NCI-H345 treated with DMSO at 0.1 percent for 48 hours (cell line): Measurements from ENCODE around the gene KHSRP.
A peak's percentile ranks its signal among the peaks of the same experiment; 100 is the strongest.

Source experiments
- DNase-seq: peaks from one replicate; lab custom pipeline; 2025; ENCODE audit not compliant: unreplicated experiment; lab: John Stamatoyannopoulos, UW

Gene KHSRP

GRCh38 chr19:6424195-6424938 is at the start of gene KHSRP:
TSS of gene KHSRP (minus strand) at chr19:6424811. CDS start at chr19:6424701, 110 bp downstream.
- DNase-seq = no peak

DNA sequence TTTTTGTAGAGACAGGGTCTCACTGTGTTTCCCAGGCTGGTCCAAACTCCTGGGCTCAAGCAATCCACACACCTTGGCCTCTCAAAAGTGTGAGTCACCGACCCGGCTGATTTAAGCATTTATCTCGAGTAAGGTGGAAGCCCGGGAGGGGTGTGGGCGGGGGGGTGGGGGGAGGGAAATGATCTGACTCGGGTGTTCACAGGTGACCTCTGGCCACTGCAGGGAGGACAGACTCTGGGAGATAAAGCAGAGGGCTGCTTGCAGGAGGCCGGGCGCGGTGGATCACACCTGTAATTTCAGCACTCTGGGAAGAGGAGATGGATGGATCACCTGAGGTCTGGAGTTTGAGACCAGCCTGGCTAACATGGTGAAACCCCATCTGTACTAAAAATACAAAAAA is 49.0 kb upstream of the KHSRP start:
- DNase-seq = no peak

DNA sequence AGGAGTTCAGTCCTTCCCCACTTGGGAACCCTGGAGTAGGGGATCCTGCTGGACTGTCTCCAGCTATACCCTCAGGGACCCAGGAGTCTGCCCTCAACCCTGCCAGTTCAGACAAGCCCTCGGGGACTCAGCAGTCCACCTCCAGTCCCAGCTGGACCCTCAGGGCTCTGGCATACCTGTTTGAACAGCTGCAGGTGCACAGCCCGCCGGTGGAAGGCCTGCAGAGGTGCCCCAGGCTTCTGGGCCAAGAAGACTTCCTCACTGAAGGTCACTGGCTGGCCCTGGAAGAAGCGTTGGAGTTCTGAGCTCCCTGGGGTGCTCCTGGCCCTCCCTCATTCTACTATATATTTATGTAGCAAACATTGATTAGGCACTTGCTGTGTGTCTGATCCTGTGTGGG is 48.1 kb upstream of the KHSRP start:
- DNase-seq = no peak

DNA sequence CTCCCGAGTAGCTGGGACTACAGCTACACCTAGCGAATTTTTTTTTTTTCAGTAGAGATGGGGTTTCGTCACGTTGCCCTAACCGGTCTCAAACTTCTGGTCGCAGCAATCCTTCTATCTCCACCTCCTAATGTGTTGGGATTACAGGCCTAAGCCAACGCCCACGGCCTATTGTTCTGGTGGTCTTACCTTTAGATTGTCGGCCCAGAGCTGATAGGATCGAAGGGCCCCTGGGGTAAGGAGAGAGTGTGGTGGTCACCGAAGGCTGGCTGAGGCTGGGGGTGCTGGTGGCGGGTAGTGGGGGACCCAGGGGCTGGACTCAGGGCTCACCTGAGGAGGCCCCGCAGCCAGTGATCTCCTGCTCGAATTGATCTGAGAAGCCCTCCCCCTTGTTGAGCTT is 46.5 kb upstream of the KHSRP start:
- DNase-seq = no peak

DNA sequence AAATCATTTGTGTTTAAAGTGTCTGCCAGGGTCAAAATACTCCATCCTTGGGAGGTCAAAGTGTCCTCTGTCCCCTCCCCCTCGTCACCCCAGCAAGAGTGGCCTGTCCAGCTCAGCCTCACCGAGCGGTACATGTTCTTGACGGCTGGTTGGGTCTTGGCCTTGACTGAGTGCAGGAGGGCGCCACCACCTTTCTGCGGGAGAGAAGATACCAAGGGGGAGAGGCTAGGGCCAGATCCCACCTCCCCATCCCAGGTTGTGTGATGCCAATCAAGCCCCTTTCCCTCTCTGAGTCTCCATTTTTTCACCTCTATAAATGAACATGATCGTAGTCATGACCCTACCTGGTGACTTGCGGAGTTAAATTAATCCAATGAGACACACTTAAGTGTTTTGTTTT is 45.6 kb upstream of the KHSRP start:
- no peak for DNase-seq

- DNase-seq = no peak
Observed at GRCh38 chr19:6467384-6467783, 42.8 kb upstream of the KHSRP start.

DNA sequence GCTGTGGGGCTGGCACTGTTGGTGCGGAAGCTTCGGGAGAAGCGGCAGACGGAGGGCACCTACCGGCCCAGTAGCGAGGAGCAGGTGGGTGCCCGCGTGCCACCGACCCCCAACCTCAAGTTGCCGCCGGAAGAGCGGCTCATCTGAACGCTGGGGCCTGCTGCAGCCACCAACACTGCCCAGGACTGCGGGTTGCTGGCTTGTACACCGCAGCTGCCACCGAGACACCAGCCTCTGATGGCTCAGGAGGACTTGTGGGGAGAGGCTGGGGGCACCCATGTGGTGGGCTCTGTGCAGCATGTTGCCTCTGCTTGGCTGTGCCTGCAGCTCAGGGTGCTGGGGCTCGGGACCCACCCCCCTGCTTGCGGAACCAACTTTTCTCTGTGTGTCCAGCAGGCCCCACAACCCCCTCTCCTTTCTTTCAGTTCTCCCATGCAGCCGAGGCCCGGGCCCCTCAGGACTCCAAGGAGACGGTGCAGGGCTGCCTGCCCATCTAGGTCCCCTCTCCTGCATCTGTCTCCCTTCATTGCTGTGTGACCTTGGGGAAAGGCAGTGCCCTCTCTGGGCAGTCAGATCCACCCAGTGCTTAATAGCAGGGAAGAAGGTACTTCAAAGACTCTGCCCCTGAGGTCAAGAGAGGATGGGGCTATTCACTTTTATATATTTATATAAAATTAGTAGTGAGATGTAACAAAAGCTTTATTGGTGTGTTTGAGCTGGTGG is 42.1 kb upstream of the KHSRP start:
- no peak for DNase-seq

DNA sequence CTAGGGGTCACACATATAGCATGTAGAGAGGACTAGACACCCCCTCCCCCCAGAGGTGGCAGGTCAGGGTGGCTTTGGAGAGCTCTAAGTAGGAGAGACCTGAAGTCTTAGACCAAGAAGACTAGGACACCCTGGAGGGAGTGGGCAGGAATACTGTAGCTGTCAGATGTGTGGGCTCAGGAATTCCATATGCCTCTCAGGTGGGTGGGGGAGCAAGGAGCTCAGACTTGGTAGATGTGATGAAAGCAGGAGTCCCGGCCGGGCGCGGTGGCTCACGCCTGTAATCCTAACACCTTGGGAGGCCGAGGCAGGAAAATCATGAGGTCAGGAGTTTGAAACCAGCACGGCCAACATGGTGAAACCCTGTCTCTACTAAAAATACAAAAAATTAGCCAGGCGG is 41.1 kb upstream of the KHSRP start:
- no peak for DNase-seq

DNA sequence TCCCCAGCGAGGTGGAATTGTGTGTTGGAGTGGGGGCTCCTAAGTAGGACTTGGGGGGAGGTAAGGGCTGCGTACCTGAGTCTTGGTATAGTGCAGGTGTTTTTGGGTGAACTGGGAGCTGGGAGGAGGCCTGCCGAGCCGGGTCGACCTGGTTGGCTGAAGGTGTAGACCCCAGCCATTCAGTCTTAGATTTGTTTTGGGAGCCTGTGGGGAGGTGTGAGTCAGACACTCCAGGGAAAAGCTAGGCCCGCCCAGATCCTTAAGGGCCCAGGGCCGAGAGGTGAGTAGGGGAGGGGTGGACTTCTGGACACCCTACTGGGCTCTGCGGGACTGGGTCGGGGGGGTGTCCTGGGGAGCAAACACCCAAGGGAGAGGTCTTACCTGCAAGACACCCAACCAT is 40.4 kb upstream of the KHSRP start:
- DNase-seq = no peak

GRCh38 chr19:6464070-6464873 is 39.7 kb upstream of the KHSRP start, which contains the start of gene CRB3:
TSS of gene CRB3 (plus strand) at chr19:6464271. CDS start at chr19:6464702, 431 bp downstream.
- DNase-seq = peak; percentile 67

DNA sequence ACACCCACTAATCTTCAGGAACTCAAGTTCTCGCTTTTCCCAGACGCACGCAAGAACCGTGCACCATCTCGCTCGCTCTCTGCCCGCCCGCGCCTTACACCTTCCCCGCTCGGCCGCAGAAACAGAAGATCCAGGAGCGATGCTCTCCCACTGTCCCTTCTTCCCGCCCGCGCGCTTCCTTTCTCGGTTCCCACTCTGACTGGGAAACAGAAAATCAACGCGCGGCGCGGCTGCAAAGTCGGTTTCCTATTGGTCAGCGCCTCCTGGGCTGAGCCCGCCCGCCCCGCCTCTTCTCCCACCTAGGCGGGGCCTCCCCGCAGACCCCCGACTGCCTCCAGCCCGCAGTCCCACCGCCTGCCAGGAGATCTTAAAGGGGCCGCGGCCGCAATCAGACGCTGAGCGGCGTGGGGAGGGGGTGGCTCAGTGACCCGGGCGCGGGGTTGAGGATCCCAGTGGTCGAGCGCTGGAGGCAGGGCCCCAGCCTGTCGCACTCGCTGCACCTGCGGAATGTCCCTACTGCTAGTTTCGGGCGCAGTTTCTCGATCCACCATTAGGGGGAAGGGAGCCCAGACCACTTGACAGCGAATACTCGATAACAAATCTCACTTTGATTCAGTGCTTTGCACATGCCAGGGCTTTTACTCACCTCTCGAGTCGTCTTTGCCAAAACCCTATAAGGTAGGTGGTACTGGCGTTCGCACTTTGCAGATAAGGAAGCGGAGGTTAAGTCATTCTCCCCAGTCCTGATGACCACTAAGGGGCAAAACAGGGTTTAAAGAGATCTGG is 35.7 kb upstream of the KHSRP start:
- DNase-seq = peak; percentile 95

DNA sequence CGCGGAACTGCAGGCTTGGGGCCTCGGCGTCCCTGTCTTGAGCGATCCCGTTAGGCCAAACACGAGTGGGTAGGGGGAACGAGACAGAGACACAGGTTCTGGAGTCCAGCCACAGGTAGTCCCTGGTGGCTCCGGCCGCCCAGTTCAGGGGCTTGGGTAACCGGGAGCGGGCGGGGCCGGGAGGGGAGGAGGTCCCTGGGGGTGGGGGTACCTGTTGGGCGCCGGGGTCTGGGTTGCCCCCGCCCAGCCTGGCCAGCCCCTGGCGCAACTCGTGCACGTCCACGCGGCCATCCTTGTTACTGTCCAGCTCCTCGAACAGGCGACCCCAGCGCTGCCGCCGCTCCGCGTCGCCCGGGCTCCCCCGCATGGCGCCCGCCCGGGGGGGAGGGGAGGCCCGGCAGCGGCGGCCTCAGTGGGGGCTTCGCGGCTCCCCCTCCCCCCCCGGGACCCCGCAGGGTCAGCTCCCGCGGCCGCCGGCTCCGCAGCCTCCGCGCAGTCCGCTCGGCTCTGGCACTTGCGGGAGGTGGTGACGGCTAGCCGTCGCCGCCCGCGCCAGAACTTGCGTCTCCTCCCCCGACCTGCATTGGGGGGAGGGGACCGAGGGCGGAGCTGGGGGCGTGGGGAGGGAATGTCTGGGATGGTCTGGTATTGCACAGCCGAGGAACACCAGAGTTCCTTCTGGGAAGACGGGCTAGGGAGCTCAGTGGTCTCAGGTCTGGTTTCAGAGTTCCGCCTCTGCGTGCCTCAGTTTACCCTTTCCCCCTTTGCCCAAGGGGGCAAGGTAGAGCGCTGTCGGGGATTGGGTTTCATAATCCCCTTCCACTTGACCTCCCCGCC is 34.9 kb upstream of the KHSRP start, which contains the start of gene SLC25A23:
SLC25A23 (minus strand) TSS at position 531 of the 837 bp plus-strand sequence; CDS start at position 367, 164 bp downstream.
- peak; percentile 71 for DNase-seq

GRCh38 chr19:6458695-6459261 is 34.2 kb upstream of the KHSRP start:
- no peak for DNase-seq

DNA sequence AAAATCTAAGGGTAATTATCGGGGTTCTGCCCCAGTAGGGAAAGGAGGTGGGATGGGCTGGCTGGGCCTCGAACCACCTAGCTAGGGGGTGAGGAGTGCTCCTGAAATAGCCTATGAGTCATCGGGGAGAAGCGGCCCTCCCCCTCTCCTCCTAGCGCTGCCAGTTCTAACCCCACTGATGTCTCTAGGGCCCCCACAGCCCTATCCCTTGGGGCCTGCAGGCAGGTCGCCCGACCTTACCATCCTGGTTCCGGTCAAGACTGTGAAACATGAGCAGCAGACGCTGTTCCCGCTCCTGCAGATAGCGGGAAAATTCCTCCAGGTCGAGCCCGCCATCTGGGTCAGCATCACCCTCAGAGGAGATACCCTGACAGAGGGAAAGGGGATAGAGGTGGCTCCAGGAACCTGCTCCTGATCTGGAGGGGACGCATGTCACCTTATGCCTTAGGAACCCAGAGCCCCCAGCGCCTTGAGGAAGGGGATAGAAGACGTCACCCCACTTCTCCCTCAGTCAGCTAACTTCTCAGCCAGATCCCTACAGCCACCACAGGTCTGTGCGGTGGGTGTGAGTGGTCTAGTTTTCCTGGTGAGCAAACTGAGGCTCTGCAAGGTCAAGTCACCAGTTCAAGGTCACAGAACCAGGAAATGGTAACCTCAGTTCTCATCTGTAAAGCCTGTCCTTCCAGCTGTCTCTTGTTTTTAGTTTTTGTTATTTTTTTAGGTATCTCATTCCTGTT is 33.5 kb upstream of the KHSRP start:
- DNase-seq = no peak

GRCh38 chr19:6455924-6456323 is 31.3 kb upstream of the KHSRP start:
- DNase-seq = no peak

GRCh38 chr19:6453951-6454565 is 29.4 kb upstream of the KHSRP start:
- DNase-seq = no peak

DNA sequence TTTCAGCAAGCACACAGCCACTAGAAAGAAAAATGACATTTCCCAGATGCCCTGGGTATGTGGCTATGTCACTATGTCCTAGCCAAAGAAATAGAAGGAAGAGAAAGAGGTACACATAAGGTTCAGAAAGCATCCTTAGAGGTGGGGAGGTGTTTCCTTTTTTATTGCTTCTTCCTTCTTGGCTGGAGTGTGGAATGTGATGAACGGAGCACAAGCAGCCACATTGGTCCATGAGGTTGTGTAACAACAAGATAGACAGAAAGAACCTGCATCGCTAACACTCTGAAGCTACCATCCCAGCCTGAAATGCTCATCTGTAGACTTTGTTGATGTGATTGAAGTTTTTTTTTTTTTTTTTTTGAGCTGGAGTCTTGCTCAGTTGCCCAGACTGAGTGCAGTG is 28.3 kb upstream of the KHSRP start:
- DNase-seq = no peak

DNA sequence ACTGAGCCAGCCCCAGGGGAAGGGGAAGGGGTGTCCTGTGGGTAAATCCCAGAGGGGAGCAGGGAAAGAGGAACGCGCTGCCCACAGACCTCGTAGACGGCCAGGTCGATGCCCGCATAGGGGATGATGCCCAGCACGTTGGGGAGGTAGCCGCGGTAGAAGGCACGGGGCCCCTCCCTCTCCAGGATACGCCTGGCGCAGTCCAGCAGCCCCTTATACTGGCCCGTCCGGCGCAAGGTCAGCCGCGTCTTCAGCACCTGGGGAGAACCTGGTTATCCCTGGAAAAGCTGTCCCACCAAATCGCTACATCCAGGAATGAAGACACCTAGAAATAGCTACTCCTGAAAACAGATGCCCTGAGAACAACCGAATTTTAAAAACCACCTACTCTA is 27.6 kb upstream of the KHSRP start:
- no peak for DNase-seq
